Midbrain (tissue), 1 donor: ENCODE data around the gene SCAI.
"Not testable (repeated sequence)": the region's sequence is repeated elsewhere in the genome, so short reads cannot be mapped to it uniquely, and the experiment has no call there.

Experiments
- DNase-seq: peaks from one replicate; lab custom pipeline; 2025; lab: John Stamatoyannopoulos, UW

SCAI gene

DNA sequence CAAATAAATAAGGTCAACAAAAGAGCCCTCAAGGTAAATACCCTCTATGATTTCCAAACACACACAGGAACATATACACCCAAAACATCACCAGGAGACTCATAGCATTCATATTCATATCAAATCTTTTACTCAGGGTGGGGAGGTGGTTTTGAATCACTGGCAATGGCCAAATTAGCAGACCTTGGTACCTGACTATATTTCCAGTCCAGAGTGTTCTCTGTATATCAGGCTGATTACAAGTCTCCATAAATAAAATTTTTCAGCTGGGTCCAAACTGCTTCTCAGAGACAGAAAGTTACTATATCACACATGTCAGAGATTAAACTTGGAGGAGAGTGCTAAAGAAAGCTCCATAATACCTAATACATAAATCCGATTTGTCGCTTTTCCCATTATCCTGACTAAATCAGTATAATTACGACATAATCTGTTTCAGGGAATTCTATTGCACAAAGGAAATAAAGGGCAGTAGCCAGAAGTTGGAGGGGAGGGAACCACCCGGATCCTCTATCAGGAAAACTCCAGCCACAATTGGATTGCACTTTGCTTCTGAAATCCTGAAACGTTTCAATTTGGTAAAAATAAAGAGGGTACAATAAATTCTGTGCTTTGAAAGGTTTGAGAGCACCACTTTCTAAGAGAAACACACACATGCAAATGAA, 195.5 kb downstream of the SCAI start:
- DNase-seq = no peak

DNA sequence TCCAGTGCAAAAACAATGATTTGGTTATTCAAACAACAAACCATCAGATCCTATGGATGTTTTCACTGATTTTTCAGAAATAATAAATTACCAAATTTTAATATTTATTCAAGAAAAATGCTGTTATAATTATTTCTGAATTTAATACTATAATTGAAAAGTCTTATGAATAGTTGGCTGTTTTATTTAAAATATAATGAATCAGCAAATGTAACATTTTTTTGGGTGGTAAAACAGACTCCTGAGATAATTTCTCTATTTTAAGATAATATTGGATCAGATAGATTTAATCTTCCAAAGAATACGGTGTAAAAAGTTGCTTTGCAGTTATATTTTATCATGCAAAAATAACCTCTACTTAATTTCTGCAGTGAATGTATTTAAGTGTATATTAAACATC, 197.2 kb downstream of the SCAI start:
- no peak for DNase-seq

DNA sequence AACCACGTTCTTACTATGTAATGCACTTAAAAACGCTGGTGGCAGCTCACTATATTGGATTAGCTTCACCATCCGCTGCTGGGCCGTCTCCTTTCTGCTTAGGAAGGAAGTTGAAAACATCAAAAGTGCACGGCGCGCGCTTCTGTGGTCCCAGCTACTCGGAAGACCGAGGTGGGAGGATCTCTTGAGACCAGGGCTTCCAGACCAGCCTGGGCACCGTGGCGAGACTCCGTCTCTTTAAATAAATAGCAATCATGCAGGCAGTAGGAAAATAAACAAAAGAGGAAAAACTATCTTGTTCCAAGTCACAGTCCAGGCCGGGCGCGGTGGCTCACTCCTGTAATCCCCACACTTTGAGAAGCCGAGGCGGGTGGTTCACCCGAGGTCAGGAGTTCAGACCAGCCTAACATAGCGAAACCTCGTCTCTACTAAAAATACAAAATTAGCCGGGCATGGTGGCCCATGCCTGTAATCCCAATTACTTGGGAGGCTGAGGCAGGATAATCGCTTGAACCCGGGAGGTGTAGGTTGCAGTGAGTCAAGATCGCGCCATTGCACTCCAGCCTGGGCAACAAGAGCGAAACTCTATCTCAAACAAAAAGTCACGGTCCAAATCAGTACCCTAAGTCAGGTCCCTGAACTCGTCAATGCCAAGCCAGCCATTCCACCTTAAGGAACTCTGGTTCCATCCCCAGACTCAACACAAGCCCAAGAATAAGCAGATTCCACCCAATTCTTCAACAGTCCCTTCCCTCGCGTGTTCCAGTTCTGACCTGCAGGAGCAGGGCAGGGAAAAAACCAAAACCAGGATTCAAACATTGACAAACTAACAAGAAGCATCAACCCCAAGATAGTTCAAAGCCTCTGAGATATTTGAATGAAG, 201.4 kb downstream of the SCAI start:
- peak; percentile 64 for DNase-seq

DNA sequence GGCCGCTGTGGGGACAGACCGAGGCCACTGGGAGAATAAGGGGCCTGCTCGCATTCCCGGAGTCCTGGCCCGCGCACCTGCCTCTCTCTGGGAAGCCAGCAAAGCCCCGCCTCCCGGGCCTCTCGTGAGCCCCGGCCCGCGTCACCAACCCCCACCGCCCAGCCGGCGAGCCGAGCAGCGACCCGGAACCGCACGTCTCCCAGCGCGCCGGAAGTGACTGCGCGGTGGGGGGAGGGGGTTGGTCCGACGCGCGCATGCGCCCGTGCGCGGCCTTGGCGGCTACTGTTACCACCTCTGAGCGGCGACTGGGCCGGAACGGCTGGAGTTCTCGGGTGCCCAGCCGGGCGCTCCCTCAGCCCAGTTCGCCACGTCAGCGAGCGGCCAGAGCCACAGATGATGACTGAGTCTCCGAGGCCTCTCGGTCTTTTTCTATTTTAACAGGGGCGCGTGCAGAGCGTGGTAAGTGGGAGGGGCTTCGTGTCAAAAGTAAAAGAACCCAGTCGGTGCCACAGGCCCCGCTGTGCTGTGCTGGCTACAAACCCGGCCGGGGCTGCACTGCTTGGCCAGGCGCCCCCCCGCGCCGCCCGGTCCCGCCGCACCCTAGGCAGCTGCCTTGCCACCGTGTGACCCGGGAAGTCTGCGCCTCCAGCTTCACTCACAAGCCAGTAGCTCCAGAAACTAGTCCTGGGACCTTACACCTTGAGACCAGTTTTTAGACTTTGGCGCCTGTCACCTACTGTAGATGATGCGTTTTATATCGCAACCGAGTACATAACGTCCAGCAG, 202.2 kb downstream of the SCAI start, which contains the start of gene GOLGA1:
GOLGA1 (minus strand) TSS at position 190 of the 785 bp plus-strand sequence. CDS start 2,372 bp downstream, outside the sequence.
- peak; percentile 93 for DNase-seq

DNA sequence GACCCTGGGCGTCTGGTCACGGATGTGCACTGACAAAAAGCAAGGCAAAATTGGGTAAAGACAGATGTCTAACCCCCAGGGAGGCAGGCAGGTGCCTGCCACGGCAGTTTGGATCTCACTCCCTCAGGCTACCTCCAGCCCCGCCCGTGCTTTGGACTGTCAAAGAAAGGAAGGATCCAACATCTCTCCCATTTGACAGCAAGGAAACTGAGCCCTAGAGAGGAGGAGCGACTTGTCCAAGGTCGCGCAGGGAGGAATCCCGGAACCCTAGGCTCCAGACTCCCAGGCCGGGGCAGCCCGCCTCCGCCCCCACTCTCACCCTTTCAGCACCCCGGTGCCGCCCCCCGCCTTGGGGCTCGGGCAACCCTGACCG, 202.8 kb downstream of the SCAI start:
- DNase-seq = peak; percentile 63

DNA sequence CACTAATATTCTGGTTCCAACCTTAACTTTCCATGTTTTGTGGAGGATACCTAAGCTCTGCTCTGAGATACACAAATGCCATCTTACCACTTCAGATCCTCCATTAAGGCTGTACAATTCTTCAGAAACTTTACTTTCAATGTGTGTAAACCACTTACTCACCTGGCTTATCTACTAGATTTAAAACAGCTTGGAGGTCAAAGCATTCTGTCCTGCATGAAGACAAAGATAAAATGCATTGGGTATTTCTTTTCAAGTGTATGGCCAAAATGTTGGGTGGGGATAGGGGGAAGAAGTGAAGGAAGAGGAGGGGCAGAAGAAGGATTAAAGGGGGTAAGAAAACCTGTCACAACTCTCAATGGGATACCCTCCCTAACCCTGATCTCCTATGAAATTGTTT, 203.4 kb downstream of the SCAI start:
- no peak for DNase-seq

DNA sequence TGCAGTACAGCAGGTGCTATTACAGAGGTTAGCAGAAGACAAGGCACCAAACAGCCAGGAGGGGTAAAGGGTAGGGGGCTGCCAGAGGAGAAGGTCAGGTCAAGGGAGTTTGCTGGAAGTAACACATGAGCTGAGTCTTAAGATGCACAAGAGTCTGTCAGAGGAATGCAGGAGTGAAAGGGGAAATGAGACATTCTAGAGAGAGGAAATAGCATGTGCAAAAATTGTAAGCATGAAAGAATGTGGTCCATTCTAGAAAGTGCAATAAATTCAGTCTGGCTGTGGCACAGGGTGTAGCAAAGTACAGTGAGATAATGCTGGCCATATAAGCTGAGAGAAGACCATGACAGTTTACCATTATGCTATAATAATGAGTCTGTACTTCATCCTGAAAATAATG, 209.0 kb downstream of the SCAI start:
- DNase-seq = no peak

DNA sequence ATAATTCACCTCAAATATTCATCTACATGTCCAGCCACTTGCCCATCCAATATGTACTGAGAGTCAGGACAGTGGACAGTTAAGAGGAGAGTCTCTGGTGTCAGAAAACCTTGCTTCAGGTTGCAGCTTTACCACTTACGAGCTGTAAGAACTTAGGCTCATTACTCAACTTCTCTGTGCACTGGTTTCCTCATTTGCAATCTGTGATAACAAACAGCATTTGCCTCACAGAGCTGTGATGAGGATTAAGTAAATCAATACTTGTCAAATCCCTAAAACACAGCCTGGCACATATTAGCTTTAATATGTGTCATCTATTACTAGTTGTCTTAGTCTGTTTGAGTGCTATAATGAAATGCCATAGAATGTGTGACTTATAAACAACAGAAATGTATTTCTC, 211.0 kb downstream of the SCAI start:
- DNase-seq = no peak

DNA sequence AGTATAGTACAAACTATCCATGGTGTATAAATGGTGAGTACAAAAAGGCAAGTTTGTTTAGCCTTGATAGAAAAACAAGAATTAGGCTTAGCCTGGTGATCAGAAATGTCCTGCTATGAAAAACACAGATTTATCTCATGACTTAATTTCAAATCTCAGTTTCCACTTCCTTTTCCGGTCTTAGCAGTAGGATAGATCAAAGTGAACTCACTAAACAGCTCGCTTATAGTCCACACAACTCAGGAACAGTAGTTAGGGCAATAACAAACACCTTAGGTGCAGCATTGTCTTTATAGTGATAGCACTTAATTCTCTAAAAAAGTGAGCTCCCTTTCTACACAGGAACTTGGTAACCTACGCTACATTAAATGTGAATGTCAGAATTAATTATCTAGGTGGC, 213.9 kb downstream of the SCAI start:
- no peak for DNase-seq

DNA sequence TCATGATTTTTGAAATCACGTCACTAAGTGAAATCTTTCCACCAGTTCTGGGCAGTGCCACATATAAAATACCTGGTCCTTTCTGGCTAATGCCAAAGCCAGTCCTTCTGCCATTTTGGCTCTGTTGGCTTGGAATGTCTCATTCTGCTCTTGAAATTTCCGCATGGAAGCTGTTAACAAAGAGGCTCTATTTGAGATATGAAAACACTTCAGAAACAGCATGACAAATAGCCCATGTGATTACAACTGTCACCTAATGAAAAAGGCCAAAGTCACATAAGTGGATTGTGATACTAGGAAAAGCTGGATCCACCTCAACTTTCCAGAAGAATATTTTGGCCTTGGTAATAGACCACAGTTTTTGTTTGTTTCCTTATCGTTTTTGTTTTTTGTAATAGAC, 215.2 kb downstream of the SCAI start:
- no peak for DNase-seq

DNA sequence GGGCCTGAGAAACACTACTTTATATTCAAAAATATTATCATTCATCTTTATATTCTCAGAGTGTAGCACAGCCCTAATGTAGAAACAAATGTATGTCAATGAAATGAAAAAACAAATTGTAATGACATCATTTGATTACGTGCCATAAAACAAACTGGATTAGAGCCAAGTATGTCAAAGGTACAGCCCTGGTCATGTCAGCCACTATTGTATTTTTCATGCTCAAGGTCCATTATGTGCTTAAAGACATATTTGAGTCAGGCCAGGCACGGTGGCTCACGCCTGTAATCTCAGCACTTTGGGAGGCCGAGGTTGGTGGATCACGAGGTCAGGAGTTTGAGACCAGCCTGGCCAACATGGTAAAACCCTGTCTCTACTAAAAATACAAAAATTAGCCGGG, 222.9 kb downstream of the SCAI start:
- not testable (repeated sequence) for DNase-seq

DNA sequence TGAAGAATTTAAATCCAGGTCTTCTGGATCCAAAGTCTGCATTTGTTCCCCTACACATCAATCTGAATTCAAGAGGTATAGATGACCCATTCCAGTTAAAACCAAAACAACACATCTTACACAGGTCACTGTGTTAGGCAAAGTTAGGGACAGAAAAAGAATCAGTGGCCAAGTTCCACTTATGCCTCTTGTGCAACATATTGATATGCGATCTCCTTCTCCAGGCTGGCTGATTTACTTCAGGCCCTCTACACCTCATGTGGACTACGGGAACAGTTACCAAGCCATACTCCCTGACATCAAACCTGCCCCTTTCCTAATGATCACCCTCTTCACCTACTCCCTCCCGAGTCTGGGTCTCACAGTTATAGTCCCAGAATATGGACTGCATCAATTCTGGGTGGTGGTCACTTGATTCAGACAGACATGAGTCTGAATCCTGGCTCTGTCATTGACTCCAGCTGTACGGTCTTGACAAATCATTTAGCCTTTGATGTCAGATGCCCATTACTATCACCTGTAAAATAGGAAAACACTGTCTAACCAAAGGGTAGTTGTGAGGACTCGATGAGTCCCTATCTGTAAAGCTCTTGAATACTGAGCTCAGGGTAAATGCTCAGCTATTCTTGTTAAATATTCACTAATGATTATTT, 228.4 kb downstream of the SCAI start:
- DNase-seq = no peak

DNA sequence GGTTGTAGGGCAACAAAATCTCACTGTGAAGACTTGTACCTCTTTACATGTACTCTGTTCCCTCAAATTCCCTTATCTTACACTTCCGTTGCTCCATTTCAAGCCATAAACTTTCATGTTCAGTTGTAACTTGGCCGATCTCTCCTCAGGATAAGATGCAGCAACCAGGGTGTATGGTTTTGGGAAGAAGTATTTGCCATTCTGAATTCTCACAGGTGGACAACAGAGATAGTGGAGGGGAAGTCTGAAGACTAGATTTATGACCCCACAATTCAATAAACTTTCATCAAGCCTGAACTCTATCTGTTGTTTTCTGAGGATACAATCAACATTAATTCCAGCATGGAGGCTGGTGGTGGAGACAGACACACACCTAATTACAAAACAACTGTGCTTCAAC, 229.9 kb downstream of the SCAI start:
- no peak for DNase-seq

DNA sequence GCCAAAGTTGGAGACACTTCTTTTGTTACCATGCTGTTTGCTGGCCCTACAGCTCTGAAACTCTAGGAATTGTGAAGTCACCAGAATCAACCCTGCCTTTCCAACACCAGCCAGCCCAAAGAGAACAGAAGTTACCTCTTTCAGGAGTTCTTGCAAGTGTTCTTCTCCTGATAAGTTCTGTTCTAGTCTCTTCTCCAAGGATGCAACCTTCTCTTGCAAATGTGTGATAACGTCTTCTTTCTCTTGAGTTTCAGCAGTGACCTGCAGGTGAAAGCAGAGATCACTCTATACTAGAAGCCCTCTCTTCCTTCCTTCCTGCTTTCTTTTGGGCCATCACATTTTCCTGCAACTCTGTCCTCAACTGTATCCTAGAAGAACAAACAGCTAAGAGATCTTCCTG, 231.6 kb downstream of the SCAI start:
- no peak for DNase-seq

DNA sequence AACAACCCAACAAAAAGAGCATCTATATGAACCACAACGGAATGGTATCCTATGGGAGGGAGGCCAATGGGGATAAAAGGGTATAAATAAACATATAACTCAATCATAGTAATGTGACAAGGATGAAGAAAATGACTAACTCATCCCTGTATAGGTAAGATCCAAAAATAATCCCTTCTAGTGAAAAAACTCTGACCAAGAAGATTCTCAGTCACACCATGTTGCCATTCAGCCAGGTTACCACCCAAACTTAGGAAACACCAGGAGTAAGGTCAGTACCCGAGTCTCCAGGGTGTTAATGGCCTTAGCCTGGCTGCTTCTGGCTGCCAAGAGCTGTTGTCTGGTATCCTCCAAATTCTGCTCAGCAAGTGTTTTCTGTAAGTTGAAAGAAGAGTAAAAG, 235.2 kb downstream of the SCAI start:
- DNase-seq = no peak

DNA sequence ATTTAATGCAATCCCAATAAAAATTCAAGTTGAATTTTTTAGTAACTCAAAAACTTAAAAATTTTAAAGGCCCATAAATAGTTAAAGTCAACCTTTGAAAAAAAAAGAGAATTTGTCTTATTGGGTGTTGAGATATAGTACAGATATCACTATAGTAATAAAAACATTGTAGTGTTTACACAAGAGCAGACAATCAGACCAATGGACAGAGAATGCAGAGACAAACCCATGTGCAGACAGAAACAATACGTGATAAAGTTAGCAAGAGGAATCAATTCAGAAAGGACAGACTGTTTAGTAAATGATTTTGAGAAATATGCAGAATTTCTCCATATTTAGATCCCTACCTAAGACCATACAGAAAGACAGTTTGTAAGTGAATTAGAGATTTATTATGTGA, 236.4 kb downstream of the SCAI start:
- DNase-seq = no peak

DNA sequence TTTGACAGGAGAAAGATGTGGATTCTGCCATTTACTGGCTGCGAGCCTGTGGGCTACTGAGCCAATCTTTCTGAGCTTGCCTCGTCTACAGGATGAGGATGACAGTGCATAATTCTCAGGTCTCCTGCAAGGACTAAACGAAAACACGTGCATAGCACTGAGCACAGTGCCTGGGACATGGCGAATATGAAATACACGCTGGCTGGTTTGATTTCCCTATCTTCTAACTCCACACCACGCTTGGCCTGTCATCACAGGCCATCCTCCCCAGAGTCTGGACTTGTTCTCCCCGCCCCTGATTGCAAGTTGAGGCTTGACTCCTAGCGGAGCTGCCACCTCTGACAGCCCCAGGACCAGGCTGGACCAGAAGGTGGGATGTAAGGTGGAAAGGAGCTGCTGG, 243.5 kb downstream of the SCAI start:
- DNase-seq = no peak

DNA sequence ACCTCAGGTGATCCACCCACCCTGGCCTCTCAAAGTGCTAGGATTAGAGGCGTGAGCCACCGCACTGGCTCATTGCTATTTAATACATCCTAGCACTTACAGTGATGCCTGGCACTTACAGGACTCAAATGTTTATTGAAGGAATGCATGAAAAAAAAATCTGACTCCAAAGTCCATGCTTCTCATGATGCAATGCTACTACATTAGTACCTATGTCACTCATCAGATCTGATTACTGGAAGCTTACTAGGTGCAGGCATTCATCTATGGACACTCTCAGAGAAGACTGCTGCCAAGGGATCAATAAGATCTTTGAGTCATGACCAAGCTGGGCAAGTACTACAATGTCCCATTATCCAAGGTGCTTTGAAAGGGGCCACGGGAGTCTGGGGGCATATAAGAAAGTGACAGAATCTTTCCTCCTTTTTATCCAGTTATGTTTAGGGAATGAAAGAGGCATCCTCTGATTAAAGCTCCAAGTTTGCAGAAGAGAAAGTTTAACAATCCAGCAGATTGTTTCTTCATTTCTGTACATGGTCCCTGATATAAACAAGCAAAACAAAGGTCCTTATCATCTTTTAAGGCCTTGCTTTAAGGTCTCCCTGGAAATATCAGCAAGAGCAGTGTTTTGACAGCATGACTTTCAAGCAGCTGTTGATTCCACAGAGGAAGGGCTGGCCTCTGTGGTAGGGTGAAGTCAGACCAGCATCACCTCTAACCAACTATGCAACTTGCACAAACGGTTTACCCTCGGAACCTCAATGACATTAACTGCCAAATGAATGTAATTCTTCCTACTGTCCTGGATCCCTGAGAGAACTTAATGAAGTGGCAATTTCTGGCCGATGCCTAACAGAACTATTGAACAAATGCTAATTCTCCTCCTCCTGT, 245.5 kb downstream of the SCAI start:
- DNase-seq = no peak

DNA sequence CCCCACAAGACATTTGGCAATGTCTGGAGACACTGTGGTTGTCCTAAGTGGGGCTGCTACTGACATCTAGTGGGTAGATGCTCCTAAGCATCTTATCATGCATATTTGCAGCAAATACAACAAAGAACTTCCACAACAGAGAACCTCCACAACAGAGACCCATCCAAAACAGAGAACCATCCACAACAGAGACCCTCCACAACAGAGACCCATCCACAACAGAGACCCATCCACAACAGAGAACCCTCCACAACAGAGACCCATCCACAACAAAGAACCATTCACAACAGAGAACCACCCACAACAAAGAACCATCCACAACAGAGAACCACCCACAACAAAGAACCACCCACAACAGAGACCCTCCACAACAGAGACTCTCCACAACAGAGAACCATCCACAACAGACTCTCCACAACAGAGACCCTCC, 248.6 kb downstream of the SCAI start:
- DNase-seq = peak; percentile 60

DNA sequence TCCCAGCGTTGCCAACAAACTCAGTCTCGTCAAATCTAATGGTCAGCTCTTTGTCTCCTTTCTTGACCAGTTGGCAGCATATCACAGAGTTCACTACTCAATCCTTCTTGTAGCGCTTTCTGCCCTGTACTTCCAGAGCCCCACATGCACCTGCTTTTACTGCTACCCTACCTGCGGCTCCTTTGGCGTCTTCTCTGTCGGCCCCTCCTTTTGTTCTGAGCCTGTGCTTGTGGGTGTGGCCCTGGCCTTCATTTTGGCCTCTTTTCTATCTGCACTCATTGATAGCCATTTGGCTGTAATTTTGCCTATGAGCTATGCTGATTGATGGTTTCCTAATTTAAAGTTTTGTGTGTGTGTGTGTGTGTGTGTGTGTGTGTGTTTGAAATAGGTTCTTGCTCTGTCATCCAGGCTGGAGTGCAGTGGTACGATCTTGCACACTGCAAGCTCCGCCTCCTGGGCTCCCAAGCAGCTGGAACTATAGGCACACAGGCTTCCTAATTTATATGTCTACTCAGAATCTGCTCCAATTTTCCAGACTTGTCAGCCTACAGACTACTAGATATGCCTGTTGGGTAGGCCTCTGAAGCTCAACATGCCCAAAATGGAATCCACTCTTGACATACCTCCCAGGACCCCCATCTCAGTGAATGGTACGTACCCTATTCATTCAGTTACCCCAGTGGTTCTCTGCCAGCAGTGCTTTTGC, 249.1 kb downstream of the SCAI start:
- DNase-seq = no peak
